ENCODE results near the gene SAFB2.

- TF ChIP-seq CTCF (IDR thresholded peaks at IDR 0.05), result no peak
- no peak for TF ChIP-seq POLR2A (IDR thresholded peaks at IDR 0.05)
- TF ChIP-seq POLR2AphosphoS5 (IDR thresholded peaks at IDR 0.05), result no peak
Observed at GRCh38 chr19:5587661-5588060, 34.9 kb downstream of the SAFB2 start.

All from gastroesophageal sphincter (tissue), 3 donors.